ENCODE data around the gene EMILIN2. TPM values are rescaled to one million over a fixed set of nuclear protein-coding genes. Genes with fewer than 3 reads are reported as not detected.

The EMILIN2 gene
- total RNA-seq, 3 donors from 2014 or later = 13.3 to 19.6 (median 18.3) TPM

GRCh38 chr18:2883076-2883735 is 36.4 kb downstream of the EMILIN2 start:
- no peaks in the 10 kb centered on the region for H3K4me1 ChIP-seq (ENCODE audit: low read depth)
- intact Hi-C loops (cut with DNase I, micrococcal nuclease) = no loop called here
- peak; percentile 21 to 66 (median 45) for DNase-seq

GRCh38 chr18:2884706-2885285 is 38.0 kb downstream of the EMILIN2 start:
- Histone ChIP-seq H3K4me1 (ENCODE audit: low read depth) (no peaks in the 10 kb centered on the region), H3K4me3 (no peak overlapping the region), H3K9me3 (no peaks in the 10 kb centered on the region), H3K36me3 (ENCODE audit: low read depth) (no peaks in the 10 kb centered on the region)
- TF ChIP-seq CTCF (IDR thresholded peaks at IDR 0.05) = no peak
- ATAC-seq (no peak), DNase-seq (no peak)
- intact Hi-C loops (cut with DNase I, micrococcal nuclease) = no loop called here

More at GRCh38 chr18:2883076-2883735, 36.4 kb downstream of the EMILIN2 start:
- Histone ChIP-seq H3K9me3 (no peaks in the 10 kb centered on the region), H3K4me3 (no peak overlapping the region), H3K36me3 (ENCODE audit: low read depth) (no peaks in the 10 kb centered on the region)
- ATAC-seq = peak; percentile 75
- TF ChIP-seq CTCF (IDR thresholded peaks at IDR 0.05) = no peak

GRCh38 chr18:2887470-2887869 is 40.7 kb downstream of the EMILIN2 start:
- ATAC-seq (no peak), DNase-seq (no peak)
- intact Hi-C loops (cut with DNase I, micrococcal nuclease) = no loop called here
- Histone ChIP-seq H3K36me3 (ENCODE audit: low read depth) (no peaks in the 10 kb centered on the region), H3K4me1 (ENCODE audit: low read depth) (no peaks in the 10 kb centered on the region), H3K4me3 (no peak overlapping the region), H3K9me3 (no peaks in the 10 kb centered on the region)
- TF ChIP-seq CTCF (IDR thresholded peaks at IDR 0.05) = no peak

GRCh38 chr18:2889761-2890192 is 43.0 kb downstream of the EMILIN2 start:
- H3K36me3 ChIP-seq (ENCODE audit: low read depth) = no peaks in the 10 kb centered on the region
- intact Hi-C loops (cut with DNase I, micrococcal nuclease) = no loop called here
- no peaks in the 10 kb centered on the region for H3K4me1 ChIP-seq (ENCODE audit: low read depth)
- no peak overlapping the region for H3K4me3 ChIP-seq
- no peak for TF ChIP-seq CTCF (IDR thresholded peaks at IDR 0.05)
- no peaks in the 10 kb centered on the region for H3K9me3 ChIP-seq
- ATAC-seq = no peak
- DNase-seq = no peak

GRCh38 chr18:2890606-2891005 is 43.8 kb downstream of the EMILIN2 start:
- TF ChIP-seq CTCF (IDR thresholded peaks at IDR 0.05) = no peak
- H3K9me3 ChIP-seq = no peaks in the 10 kb centered on the region
- DNase-seq = no peak
- H3K4me3 ChIP-seq = no peak overlapping the region
- no peaks in the 10 kb centered on the region for H3K4me1 ChIP-seq (ENCODE audit: low read depth)
- no peak for ATAC-seq
- intact Hi-C loops (cut with DNase I, micrococcal nuclease) = no loop called here
- no peaks in the 10 kb centered on the region for H3K36me3 ChIP-seq (ENCODE audit: low read depth)
